SIG-M5 (cell line): ENCODE results near the gene HGF.

Experiments used
- DNase-seq: peaks from one replicate; lab custom pipeline; 2025; lab: John Stamatoyannopoulos, UW

HGF gene

GRCh38 chr7:81719865-81720264 is 50.0 kb downstream of the HGF start:
- no peak for DNase-seq

GRCh38 chr7:81715984-81716588 is 53.8 kb downstream of the HGF start:
- DNase-seq: no peak

GRCh38 chr7:81714306-81714705 is 55.5 kb downstream of the HGF start:
- DNase-seq: no peak

- DNase-seq: no peak
Observed at GRCh38 chr7:81710751-81711150, 59.1 kb downstream of the HGF start.

- DNase-seq: no peak
Observed at GRCh38 chr7:81709836-81710235, 60.0 kb downstream of the HGF start.

GRCh38 chr7:81707966-81708365 is 61.9 kb downstream of the HGF start:
- DNase-seq: no peak

- DNase-seq: no peak
Observed at GRCh38 chr7:81707196-81707595, 62.7 kb downstream of the HGF start.

GRCh38 chr7:81705206-81705605 is 64.6 kb downstream of the HGF start:
- DNase-seq: no peak

- no peak for DNase-seq
Observed at GRCh38 chr7:81704595-81704994, 65.3 kb downstream of the HGF start.

- DNase-seq: no peak
Observed at GRCh38 chr7:81698965-81699364, 70.9 kb downstream of the HGF start.

- no peak for DNase-seq
Observed at GRCh38 chr7:81694711-81695110, 75.1 kb downstream of the HGF start.

- DNase-seq: no peak
Observed at GRCh38 chr7:81693894-81694293, 76.0 kb downstream of the HGF start.

- DNase-seq: no peak
Observed at GRCh38 chr7:81693080-81693479, 76.8 kb downstream of the HGF start.

- DNase-seq: no peak
Observed at GRCh38 chr7:81692146-81692905, 77.5 kb downstream of the HGF start.

- no peak for DNase-seq
Observed at GRCh38 chr7:81691199-81691821, 78.5 kb downstream of the HGF start.

- no peak for DNase-seq
Observed at GRCh38 chr7:81690688-81691087, 79.2 kb downstream of the HGF start.

- DNase-seq: no peak
Observed at GRCh38 chr7:81690251-81690650, 79.6 kb downstream of the HGF start.

- DNase-seq: no peak
Observed at GRCh38 chr7:81688622-81689411, 81.0 kb downstream of the HGF start.

- no peak for DNase-seq
Observed at GRCh38 chr7:81687062-81687461, 82.8 kb downstream of the HGF start.

GRCh38 chr7:81685270-81685868 is 84.5 kb downstream of the HGF start:
- no peak for DNase-seq

GRCh38 chr7:81684514-81685269 is 85.2 kb downstream of the HGF start:
- peak; percentile 71 for DNase-seq
